ENCODE measurements around the gene BICRA.

The BICRA gene

DNA sequence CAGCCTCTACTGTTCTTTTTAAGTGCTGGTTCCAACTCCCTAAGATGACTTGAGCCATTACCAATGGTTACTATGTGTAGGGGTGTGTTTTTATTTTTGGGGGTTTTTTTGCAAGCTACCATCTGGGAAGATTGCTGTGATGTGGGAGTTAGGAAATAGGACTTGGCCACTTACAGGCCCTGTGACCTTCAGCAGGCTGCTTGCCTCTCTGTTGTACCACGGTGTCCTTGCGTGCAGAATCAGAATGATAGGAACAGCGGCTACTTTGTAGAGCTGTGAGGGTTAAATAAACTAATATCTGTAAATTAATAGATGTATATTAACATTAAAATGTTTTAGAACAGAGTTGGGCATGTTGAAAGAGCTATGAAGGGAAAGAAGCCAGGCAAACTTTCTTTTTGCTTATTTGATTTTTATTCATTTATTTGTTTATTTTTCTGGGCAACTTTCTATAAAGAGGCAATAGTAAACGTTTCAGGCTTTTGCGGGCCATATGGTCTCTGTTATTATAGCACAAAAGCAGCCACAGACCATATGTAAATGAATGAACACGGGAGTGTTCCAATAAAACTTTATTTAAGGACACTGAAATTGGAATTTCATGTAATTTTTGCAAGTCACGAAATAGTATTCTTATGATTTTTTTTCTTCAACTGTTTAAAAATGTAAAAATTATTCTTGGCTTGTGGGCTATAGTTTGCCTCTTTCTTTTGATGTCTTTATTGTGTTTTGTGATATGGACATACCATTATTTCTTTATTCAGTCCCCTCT lies 77.9 kb downstream of the BICRA start:
- Histone ChIP-seq H4K20me1 (ENCODE audit: insufficient read depth, low read length) (no peaks in the 10 kb centered on the region), H2AFZ (ENCODE audit: low read length) (no peak overlapping the region)
- TF ChIP-seq CTCF (IDR thresholded peaks at IDR 0.05; ENCODE audit: low read length) = no peak
- no peak for TF ChIP-seq EZH2 (optimal IDR thresholded peaks at IDR 0.05; ENCODE audit: low read depth, low read length)
- no peak for TF ChIP-seq EZH2phosphoT487 (IDR thresholded peaks at IDR 0.05; ENCODE audit: low read length)

DNA sequence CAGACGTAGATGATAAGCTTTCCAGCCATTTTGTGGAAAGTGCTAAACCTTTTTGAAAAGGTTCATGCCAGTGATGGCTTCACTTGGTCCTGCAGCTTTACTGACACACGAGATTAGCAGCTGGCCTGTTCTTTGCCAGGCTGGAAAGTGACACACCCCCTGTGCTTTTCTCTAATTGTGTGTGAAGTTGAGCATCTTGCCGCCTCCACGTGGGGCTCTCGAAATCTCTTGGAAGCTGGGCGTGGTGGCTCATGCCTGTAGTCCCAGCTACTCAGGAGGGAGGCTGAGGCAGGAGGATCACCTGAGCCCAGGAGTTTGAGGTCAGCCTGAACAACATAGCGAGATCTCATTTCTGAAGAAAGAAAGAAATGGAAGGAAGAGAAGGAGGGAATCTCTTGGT lies 79.0 kb downstream of the BICRA start:
- Histone ChIP-seq H4K20me1 (ENCODE audit: insufficient read depth, low read length) (no peaks in the 10 kb centered on the region), H3K9ac (ENCODE audit: low read length) (no peak overlapping the region), H3K27me3 (replicated peaks; ENCODE audit: insufficient read depth, low read length) (no peaks in the 10 kb centered on the region), H3K4me3 (ENCODE audit: low read length) (no peak overlapping the region), H3K4me2 (ENCODE audit: low read depth, low read length) (no peak overlapping the region), H3K36me3 (replicated peaks; ENCODE audit: insufficient read depth, low read length) (no peaks in the 10 kb centered on the region), H3K9me2 (replicated peaks; ENCODE audit: insufficient read depth, low read length) (no peaks in the 10 kb centered on the region), H3K9me3 (replicated peaks; ENCODE audit: insufficient read depth, low read length) (no peaks in the 10 kb centered on the region), H2AFZ (ENCODE audit: low read length) (no peak overlapping the region), H3K27ac (ENCODE audit: low read length) (no peak overlapping the region), H3K4me1 (ENCODE audit: low read length) (no peaks in the 10 kb centered on the region), H3K79me2 (ENCODE audit: low read length) (no peaks in the 10 kb centered on the region), H3F3A (ENCODE audit: insufficient read depth, low read length) (no peaks in the 10 kb centered on the region)
- DNase-seq = no peak
- TF ChIP-seq CTCF (IDR thresholded peaks at IDR 0.05; ENCODE audit: low read length) = no peak
- no peak for TF ChIP-seq EZH2phosphoT487 (IDR thresholded peaks at IDR 0.05; ENCODE audit: low read length)
- TF ChIP-seq EZH2 (optimal IDR thresholded peaks at IDR 0.05; ENCODE audit: low read depth, low read length) = no peak

More for the DNA sequence above, 77.9 kb downstream of the BICRA start:
- Histone ChIP-seq H3K9me3 (replicated peaks; ENCODE audit: insufficient read depth, low read length) (no peaks in the 10 kb centered on the region), H3K27ac (ENCODE audit: low read length) (no peak overlapping the region), H3K9ac (ENCODE audit: low read length) (no peak overlapping the region), H3K79me2 (ENCODE audit: low read length) (no peaks in the 10 kb centered on the region), H3K4me3 (ENCODE audit: low read length) (no peak overlapping the region), H3K4me2 (ENCODE audit: low read depth, low read length) (no peak overlapping the region), H3K9me2 (replicated peaks; ENCODE audit: insufficient read depth, low read length) (no peaks in the 10 kb centered on the region), H3K4me1 (ENCODE audit: low read length) (no peaks in the 10 kb centered on the region), H3F3A (ENCODE audit: insufficient read depth, low read length) (no peaks in the 10 kb centered on the region), H3K36me3 (replicated peaks; ENCODE audit: insufficient read depth, low read length) (no peaks in the 10 kb centered on the region), H3K27me3 (replicated peaks; ENCODE audit: insufficient read depth, low read length) (no peaks in the 10 kb centered on the region)
- no peak for DNase-seq

DNA sequence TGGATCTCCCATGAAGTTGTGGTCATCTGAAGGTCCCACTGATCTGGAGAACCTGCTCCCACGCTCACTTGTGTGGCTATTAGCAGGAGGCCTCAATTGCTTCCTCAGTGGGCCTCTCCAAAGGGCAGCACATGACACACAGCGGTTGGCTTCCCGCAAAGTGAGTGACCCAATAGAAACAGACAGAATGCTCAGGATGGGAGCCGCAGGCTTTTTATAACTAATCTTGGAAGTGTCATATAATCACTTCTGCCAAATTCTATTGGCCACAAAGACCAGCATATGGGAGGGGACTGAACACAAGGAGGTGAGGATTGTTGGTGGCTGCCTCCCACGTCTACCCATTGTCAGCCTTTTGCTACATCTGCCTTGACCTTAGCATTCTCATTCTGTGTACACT lies 82.2 kb downstream of the BICRA start:
- no peak overlapping the region for H3K4me2 ChIP-seq (ENCODE audit: low read depth, low read length)
- H3K4me3 ChIP-seq (ENCODE audit: low read length) = no peak overlapping the region
- no peaks in the 10 kb centered on the region for H4K20me1 ChIP-seq (ENCODE audit: insufficient read depth, low read length)
- no peak overlapping the region for H2AFZ ChIP-seq (ENCODE audit: low read length)
- no peak overlapping the region for H3K27ac ChIP-seq (ENCODE audit: low read length)
- H3K4me1 ChIP-seq (ENCODE audit: low read length) = no peaks in the 10 kb centered on the region
- H3K9me3 ChIP-seq (replicated peaks; ENCODE audit: insufficient read depth, low read length) = no peaks in the 10 kb centered on the region
- H3K27me3 ChIP-seq (replicated peaks; ENCODE audit: insufficient read depth, low read length) = no peaks in the 10 kb centered on the region
- no peaks in the 10 kb centered on the region for H3K36me3 ChIP-seq (replicated peaks; ENCODE audit: insufficient read depth, low read length)
- H3F3A ChIP-seq (ENCODE audit: insufficient read depth, low read length) = no peaks in the 10 kb centered on the region
- no peaks in the 10 kb centered on the region for H3K79me2 ChIP-seq (ENCODE audit: low read length)
- H3K9me2 ChIP-seq (replicated peaks; ENCODE audit: insufficient read depth, low read length) = no peaks in the 10 kb centered on the region
- H3K9ac ChIP-seq (ENCODE audit: low read length) = no peak overlapping the region
- no peak for DNase-seq
- no peak for TF ChIP-seq EZH2phosphoT487 (IDR thresholded peaks at IDR 0.05; ENCODE audit: low read length)
- no peak for TF ChIP-seq EZH2 (optimal IDR thresholded peaks at IDR 0.05; ENCODE audit: low read depth, low read length)
- no peak for TF ChIP-seq CTCF (IDR thresholded peaks at IDR 0.05; ENCODE audit: low read length)
